Germinal center (tissue), 1 donor: ENCODE measurements around the gene KLK2.

Source experiments
- DNase-seq: peaks from one replicate; pipeline ENCODE4 v3.0.0; 2012; ENCODE audit warnings: mixed read lengths, low spot score

KLK2 gene

DNA sequence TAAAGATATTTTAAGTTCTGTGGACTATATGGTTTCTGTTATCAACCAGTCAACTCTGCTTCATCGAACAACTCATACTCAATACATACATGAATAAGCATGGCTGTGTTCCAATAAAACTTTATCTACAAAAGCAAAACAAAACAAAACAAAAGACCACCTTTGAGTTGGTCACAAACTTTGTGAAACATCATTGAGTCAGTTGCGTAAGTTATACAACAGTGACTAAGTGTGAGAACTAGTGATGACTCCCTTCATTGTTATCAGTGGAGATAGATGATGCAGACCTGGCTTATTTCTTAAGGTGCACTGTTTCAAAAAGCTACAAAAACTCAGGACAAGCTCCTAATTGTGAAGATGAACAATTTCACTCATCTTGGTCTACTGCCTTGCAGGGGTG lies 52.5 kb downstream of the KLK2 start:
- no peak for DNase-seq

- DNase-seq = no peak
These were observed 52.9 kb downstream of the KLK2 start for GRCh38 chr19:50926144-50926543.

DNA sequence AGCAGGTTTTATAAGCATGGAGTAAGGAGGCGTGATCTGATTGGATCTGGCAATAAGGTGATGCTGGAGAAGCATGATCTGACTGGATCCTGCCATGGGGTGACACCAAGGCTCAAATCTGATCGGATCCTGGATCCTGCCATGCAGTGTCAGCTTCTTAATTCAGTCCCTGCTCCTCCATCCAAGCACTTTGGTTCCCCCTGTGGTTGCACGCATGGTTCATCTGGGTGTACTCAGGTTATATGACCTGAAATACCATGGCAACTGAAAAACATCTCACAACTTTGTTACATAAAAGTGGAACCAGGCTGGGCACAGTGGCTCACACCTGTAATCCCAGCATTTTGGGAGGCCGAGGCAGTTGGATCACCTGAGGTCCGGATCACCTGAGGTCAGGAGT lies 55.6 kb downstream of the KLK2 start:
- DNase-seq = no peak
